GM23248 (cell line): ENCODE measurements around the gene IRX1.

Experiments used
- EZH2 ChIP-seq: fragments of 200-600 bp; sonication (generic); IDR thresholded peaks from 2 replicates; pipeline ENCODE4 v1.6.1; 2018; ENCODE audit warnings: antibody characterized with exemption, mild to moderate bottlenecking; ENCODE audit not compliant: insufficient read depth, poor library complexity, severe bottlenecking
- EZH2phosphoT487 ChIP-seq: fragments of 200-600 bp; sonication (generic); IDR thresholded peaks from 2 replicates; pipeline ENCODE4 v1.6.1; 2018; ENCODE audit warnings: antibody characterized with exemption, moderate library complexity, mild to moderate bottlenecking, low read depth; ENCODE audit not compliant: insufficient read depth

- TF ChIP-seq EZH2phosphoT487 = no peak
- no peak for TF ChIP-seq EZH2
Observed at GRCh38 chr5:3605298-3606010, 9.8 kb downstream of the IRX1 start.
